Measurements from ENCODE around the gene MYBPH.

Gene MYBPH, protein sequence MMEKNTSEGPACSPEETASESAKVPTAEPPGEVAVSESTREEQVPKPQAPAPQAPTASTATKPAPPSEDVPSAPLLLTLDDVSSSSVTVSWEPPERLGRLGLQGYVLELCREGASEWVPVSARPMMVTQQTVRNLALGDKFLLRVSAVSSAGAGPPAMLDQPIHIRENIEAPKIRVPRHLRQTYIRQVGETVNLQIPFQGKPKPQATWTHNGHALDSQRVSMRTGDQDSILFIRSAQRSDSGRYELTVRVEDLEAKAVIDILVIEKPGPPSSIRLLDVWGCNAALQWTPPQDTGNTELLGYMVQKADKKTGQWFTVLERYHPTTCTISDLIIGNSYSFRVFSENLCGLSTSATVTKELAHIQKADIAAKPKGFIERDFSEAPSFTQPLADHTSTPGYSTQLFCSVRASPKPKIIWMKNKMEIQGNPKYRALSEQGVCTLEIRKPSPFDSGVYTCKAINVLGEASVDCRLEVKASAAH

DNA sequence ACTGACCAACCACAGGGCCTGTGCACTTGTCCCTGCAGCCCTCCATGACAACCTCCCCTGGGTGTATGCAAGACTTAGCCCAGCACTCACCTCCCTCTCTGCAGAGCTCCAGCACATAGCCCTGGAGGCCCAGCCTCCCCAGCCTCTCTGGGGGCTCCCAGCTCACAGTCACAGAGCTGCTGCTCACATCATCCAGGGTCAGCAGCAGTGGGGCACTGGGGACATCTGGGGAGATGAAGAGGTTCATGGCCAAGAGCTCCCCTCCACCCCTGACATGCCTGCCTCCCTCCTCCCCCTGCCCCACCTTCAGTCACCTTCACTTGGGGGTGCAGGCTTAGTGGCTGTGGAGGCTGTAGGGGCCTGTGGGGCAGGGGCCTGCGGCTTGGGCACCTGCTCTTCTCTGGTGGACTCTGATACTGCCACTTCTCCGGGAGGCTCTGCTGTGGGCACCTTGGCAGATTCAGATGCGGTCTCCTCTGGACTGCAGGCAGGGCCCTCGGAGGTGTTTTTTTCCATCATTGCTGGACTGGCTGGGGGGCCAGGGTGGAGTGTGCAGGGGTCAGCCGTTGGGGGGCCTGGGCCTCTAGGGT is at the start of gene MYBPH:
MYBPH (minus strand) TSS at position 590 of the 590 bp plus-strand sequence; CDS start at position 519, 71 bp downstream.
- DNase-seq (ENCODE audit: low read depth), result no peak

- DNase-seq (ENCODE audit: low read depth), result no peak
Measured at GRCh38 chr1:203225071-203225470, 49.4 kb upstream of the MYBPH start.

GRCh38 chr1:203223012-203223775 is 47.6 kb upstream of the MYBPH start:
- no peak for DNase-seq (ENCODE audit: low read depth)

GRCh38 chr1:203219934-203220333 is 44.3 kb upstream of the MYBPH start:
- DNase-seq (ENCODE audit: low read depth), result no peak

DNA sequence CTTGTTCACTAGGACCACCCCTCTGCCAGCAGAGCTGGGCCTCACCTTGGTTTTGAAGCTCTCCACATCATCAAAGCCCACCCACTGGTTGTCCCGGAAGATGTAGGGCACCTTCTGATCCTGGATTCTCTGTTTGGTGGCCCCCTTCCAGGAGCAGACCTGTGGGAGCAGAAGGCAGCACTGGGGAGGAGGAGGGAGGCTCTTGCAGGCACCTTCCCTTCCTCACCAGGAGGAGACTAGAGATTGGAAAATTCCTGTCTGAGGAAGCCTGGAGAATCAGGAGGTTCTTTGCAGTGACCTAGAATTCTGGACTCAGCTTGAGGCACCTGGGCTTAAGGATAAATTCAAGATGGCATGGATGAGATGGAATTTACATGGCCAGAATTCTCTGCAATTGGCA is 43.5 kb upstream of the MYBPH start:
- DNase-seq (ENCODE audit: low read depth), result no peak

- no peak for DNase-seq (ENCODE audit: low read depth)
Measured at GRCh38 chr1:203217668-203218067, 42.0 kb upstream of the MYBPH start.

DNA sequence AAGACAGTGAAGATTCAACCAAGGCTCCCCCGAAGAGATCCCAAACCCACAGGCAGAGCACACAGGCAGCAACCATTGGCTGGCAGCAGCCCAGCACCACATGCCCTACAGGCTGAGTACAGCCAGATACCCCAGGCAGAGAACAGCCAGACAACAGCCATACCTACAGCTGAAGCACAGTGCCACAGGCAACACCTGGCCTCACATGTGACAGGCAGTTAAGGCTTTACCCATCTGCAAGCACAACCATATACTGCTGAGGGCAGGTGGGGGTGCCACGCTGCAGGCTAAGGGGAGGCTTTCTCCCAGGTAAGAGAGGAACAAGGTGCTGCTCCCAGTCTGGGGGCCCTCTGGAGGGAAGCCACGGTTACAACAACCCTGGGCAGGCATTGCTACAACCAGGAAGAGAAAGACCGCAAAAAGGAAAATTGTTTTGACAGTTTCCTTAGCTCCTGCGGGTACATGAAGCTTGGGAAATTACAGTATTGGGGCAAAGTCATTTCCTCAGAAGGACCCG is 41.6 kb upstream of the MYBPH start:
- no peak for DNase-seq (ENCODE audit: low read depth)

DNA sequence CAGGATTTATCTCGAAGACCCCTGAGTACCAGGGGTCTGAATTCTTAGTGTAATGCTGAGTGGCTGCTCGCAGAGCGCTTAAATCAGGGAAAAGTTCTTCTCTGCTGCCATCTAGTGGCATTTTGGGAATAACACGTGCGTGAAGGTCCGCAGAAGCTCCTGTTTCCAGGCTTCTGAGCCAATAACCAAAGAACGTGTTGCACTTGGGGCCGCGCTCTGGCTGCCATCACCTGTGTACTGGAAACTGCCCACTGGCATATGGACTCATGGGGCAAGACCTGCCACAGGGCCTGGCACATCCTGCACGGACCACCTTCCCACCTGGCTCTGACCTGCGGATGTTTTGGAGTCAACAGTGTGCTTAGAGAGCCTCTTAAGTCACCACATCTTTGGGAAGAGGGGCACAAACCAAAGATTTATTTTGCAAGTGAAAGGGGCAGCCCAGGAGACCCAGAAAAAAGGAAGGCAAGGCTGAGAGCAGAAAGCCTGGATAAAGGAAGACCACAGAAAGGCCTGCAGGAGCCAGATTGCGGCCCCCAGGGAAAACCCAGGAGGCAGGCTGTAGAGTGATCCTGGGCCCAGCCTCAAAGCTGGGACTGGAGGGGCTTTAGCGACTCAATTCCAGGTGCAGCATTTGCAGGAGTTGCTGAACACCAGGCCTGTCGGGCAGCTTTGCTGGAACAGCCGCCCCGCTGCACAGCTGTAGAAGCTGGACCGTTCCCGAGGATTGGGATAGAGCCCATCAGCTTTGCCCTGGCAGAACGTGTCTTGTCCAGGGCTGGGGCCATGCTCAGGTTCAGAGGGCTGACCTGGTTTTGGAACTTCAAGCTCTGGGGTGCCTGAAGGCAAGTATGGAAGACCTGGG is 40.9 kb upstream of the MYBPH start:
- DNase-seq (ENCODE audit: low read depth), result peak; percentile 55

DNA sequence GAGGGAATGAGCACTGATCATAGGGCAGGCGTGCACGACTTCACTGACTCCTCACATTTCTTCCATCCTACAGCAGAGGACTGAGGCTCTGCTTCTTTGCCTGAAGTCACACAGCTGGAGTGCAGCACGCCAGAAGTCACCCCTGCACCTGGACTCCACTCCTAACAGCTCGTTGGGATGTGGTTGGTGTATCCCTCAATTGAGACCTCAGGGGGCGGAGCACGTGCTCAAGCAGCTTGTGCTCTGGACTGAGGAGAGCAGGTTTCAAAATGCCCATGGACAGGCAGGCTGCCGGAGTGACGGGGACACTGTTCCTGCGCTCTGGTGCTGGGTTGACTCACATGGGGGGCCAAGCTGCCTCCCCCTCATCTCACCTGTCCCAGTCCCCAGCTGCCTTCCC is 39.9 kb upstream of the MYBPH start:
- no peak for DNase-seq (ENCODE audit: low read depth)

DNA sequence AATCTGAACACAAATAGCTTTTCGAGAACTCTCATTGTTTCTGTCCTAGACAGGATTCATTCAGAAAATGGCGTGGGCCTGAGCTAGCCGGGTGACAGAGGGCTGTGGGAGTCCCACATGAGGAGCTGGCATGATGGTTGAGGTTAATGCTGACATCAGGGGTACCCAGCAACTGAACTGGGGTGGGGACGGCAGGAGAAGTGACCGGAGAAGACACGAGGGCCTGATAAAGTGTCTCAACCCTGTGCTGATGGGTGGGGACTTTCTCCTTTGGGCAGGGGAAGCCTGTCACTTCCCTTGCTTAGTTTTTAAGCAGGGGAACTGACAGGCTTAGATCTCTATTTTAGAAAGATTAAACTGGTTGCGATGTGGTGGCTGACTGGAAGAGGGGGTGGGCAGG is 39.2 kb upstream of the MYBPH start:
- DNase-seq (ENCODE audit: low read depth), result no peak

DNA sequence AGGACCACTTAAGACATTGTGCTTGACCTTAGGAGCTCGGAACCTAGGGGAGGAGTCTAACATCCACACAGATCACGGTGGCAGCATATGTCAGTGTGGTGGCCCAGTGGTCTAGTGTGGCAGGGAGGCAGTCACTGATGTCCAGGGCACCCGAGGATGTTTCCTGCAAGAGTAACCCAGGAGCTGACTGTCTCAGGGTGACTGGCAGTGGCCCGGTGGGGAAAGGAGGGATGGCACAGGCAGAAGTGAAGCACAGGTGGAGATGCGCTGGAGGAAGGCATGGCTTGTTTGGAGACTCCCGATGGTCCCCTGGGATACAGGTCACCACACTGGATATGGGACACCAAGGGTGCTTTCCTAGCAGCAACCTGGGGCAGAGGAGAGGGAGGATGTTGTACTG is 37.5 kb upstream of the MYBPH start:
- DNase-seq (ENCODE audit: low read depth), result no peak

DNA sequence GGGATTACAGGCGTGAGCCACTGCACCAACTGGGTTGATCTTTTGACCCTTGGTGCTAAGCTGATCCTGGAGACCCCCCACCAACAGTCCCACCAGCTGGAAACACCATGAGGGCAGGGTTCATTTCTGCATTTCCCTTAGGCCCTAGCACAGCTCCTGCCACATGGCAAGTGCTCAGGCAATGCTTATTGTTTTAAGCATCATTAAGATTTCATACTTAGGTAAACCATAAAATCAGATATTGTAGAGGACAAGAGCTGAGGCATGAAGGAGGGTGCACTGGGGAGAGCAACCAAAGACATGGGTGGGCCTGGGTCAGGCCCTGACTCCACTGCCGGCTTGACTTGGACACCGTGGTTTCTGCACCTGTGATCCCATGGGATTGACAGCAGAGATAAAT is 36.2 kb upstream of the MYBPH start:
- DNase-seq (ENCODE audit: low read depth), result no peak

- DNase-seq (ENCODE audit: low read depth), result no peak
Measured at GRCh38 chr1:203210988-203211387, 35.4 kb upstream of the MYBPH start.

DNA sequence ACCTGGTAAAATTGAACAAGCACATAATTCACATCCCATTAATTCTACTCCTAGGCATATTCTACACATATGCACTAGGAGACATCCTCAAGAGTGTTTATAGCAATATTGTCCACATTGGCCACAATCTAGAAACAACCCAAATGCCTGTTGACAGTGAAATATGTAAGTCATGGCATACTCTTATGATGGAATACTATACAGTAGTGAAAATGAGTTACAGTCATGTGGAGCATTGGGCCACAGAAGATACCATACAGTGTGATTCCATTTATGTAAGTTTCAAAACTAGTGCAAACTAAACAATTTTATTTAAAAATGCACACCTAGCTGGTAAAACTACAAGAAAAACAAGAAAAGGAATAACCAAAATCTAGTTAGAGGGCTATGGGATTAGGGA is 34.7 kb upstream of the MYBPH start:
- DNase-seq (ENCODE audit: low read depth), result no peak

DNA sequence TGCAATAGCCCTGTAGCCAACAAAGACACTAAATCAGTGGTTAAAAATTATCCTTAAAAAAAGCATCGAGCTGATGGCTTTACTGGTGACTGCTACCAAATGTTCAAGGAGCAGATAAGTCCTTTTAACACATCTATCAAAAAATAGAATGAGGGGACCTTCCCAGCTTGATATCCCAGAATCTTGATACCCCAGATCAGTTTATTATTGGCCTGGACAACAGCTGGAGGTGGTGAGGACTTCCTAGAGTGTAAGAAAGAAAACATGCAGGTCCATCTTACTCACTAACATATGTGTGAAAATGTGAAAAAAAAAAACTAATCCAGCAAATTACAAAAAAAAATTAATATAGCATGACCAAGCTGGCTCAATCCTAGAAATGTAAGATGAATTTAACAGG is 32.6 kb upstream of the MYBPH start:
- no peak for DNase-seq (ENCODE audit: low read depth)

- no peak for DNase-seq (ENCODE audit: low read depth)
Measured at GRCh38 chr1:203207751-203208150, 32.1 kb upstream of the MYBPH start.

- DNase-seq (ENCODE audit: low read depth), result no peak
Measured at GRCh38 chr1:203206129-203206687, 30.6 kb upstream of the MYBPH start.

DNA sequence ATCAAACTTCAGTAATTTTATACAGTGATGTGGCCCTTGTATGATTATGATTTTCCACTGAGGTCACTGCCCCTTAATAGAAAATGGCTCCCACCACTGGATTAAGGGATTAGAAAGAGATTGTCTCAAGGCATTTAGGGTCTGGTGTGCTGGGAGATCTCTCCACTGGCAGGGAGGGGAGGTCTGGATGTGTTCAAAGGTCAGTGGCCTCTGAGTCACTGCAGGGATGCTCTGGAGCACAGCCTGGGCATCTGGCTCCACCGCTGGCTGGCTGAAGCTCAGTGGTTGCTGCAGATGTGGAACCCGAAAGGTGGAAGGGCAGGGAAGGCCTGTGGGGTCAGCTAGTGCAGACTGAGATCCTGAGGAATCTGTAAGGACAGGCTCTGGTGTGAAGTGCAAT is 29.1 kb upstream of the MYBPH start:
- peak; percentile 62 for DNase-seq (ENCODE audit: low read depth)

DNA sequence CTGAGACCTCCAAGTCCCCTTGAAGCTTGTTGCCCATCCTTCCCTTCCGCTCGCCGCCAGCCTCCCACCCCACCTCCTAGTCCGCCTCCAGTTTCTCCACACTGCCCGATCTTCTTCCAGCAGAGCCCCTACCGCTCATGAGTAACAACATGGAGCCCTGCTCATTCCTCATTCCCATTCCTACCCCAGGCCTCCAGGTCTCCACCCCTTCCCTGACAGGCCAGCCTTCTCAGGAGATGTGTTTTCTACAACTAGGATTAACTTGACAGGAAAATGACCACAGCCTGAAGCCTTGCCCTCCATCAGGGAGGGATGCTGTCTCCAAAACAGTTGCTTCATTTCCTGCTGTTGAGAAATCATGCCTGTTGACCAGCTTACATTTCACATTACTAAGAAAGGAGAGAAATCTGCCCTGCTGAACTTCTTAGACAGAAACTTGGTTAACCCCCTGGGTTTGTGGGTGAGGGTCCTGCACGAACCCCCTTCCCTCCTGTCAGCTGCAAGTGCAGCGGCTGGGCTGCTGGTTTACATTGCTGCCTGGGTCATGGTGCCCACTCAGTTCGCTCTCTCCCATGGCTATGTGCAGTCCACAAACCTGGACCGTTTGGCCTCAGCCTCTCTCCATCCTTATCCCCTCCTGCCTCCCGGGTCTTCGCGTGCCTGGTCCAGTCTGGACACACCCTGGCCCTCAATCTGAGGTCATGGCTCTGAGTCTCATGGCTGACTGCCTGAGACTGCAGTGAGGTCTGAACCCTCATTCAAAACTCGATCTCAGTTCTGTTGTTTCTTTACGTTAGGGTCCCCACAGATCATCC is 27.0 kb upstream of the MYBPH start:
- DNase-seq (ENCODE audit: low read depth), result peak; percentile 100

GRCh38 chr1:203201516-203202205 is 26.0 kb upstream of the MYBPH start:
- DNase-seq (ENCODE audit: low read depth), result no peak
